NT2/D1 (cell line): ENCODE measurements around the gene VPS39.

Experiments used
- SUZ12 ChIP-seq: IDR thresholded peaks from 2 replicates; pipeline ENCODE4 v1.6.1; 2011; ENCODE audit not compliant: insufficient read length, insufficient read depth; ENCODE audit errors: extremely low read depth
- YY1 ChIP-seq: IDR thresholded peaks from 2 replicates; pipeline ENCODE4 v1.6.1; 2011; ENCODE audit not compliant: insufficient read length, insufficient read depth
- ZNF274 ChIP-seq: IDR thresholded peaks from 2 replicates; pipeline ENCODE4 v1.6.1; 2011; ENCODE audit warnings: mild to moderate bottlenecking, low read depth, low read length

GRCh38 chr15:42217568-42217967 lies 9.5 kb upstream of the VPS39 start:
- TF ChIP-seq SUZ12: no peak
- TF ChIP-seq YY1: no peak
- no peak for TF ChIP-seq ZNF274
